Dedifferentiated amniotic fluid mesenchymal stem cell (primary cell): Measurements from ENCODE around the gene MICAL2.

Source experiments
- DNase-seq: peaks from one replicate; pipeline ENCODE4 v3.0.0-alpha.2; 2016; ENCODE audit errors: extremely low spot score

The MICAL2 gene

DNA sequence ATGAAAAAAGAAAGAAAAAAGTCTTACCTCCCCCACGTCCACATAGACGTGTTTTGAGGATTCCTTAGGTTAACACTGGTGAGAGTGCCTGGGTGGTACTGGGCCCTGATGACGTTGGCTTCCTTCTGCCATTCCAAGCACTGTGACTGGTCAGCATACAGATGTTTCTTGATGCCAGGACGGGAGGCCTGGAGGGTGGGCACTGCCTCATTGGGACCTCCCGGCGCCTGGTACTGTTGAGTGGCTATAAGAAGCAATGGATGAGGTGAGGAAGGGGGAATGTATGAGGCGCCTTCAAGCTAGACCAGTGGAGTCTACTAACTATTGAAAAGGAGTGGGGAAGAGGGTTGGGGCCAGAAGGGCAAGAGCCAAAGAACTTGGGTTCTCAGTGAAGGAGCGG lies 45.3 kb downstream of the MICAL2 start:
- DNase-seq, result no peak

DNA sequence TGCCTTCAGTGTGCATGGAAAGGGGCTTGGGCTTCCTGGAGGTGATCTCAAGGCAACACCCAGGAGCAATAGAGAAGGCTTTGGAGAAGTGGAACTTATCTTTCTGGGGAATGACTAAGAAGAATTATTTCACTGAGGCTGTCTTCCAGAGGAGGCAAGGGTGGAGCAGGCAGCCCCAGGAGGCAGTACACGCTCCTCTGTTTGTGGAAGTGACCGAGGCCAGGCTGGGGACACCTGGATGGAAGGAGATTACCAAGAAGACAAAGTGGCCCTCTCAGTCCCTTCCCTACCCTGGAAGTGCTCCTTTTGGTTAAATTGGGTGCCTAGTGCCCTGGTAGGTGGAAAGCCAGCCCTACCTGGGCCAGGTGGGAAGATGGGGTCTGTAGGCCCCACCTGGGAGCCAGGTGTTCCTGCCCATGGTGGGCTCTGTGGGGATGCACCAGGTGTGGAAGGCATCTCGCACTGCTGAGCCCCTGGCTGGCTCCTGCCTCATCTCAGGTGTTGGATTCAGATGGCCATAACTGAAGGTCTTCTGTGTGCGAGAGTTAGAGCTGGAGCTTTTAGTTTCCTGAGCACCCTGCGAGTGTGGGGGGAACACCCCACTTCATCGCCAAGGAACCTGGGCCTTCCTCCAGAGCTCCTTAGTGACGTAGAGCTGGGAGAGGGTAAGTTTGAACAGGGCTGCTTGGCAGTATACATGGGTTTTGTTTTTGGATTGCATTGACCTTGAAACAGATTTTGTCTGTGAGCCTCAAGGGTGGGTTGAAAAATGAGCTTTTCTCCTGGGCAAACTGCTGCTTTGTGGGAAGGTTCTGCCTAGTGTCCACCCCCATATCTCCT lies 46.1 kb downstream of the MICAL2 start:
- DNase-seq, result no peak

DNA sequence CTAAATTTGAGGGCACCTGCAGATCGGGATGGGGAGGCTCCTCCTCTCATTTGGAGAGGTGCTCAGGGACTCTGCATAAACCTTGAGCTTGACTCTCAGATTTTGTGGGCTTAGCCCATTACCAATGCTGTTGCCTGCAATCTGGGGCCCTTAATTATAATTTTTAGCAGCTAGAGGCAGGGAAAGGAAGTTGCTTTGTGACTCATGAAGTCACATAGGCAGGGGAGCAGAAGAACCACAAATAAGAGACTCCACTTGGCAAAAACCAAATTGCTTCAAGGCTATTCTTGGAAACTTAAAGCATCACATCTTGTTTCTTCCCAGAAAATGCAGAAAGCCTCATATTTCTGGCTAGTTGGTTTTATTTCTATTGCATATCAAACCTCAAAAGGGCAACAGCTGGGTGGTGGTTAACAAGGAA lies 46.9 kb downstream of the MICAL2 start:
- DNase-seq, result peak; percentile 62

DNA sequence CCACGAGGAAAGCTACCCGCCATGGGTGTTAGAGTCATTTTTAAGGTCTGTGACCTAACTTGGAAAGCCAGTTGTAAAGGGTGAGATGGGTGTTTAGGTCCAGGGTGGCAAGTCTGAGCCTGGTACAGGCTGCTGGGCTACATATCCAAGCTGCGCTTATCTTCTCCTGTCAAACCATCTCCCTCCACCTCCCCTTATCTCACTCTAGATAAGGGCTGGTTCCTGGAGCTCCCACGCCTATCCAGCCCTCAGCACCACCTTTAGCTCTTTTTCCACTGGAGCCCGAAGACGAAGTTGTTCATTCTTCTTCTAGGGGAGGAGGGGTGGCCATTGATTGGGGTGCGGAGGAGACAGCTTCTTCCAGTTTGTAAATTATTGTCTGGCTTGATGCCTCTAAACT lies 48.5 kb downstream of the MICAL2 start:
- DNase-seq, result no peak

DNA sequence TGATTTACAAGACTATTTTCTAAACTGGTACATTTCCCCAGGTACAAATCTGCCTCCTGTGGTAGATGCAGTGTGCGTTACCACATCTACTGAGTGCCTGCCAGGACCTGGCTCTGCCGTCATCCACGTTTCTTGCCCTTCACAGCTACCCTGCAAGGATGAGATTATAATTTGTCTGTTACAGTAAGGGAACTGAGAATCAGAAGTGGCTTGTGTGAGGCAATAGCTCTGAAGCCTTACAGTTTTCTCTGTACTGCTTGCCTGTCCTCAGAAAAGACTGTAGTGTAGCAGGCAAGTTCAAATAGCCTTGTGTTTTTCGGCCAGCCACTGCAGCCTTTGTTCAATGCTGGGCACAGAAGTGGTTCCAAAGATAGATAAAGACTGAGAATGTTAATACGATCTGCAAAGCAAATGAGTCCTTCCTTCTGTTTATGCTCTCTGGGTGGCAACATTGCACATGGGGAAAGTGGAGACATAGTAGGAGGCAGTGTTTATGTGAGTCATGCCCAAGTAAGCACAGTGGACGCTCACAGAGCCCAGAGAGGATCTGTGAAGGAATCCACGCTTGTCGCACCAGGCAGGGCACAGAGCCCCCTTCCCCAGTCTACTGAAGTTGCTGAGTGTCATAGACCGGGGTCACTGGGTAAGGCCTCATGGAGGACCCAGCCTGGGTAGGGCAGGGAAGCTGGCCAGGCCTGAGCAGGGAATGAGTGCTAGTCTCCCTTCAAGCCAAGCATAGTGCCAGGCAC lies 49.1 kb downstream of the MICAL2 start:
- peak; percentile 72 for DNase-seq

DNA sequence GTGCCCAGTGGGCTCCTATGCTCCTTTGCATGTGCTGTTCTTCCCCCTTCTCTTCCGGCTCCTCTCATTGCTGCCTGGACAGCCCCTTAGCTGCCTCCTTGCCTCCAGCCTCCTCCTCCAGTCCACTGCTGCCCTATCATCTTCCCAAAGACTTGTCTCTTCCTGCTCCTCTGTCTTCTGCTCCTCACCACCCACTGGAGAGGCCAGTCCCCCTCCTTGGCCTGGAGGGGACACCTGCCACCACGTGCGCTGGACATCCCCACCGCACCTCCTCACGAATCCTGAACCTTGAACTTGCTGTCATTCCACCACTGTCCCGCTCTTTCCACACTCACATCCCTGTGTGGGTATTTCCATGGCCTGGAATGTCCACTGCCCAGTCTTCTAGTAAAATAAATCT lies 49.8 kb downstream of the MICAL2 start:
- no peak for DNase-seq

DNA sequence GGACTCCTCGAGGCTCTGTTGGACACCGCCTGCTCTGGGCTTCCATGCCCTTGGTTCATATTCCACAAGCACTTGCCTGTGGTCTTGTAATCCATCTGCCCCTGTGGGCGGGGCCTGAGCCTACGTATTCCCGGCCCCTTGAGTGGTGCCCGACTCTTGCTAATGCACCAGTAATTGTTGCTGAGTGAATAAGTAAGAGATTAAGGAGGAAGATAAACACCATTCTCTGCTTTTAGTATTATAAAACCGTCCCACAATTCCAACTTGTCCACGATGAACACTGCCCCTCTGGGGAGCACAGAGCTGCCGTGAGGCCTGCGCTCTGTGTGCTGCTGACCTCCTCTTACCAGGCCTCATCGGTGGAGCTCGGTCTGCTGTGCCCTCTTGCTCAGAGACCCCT lies 50.3 kb downstream of the MICAL2 start:
- no peak for DNase-seq

DNA sequence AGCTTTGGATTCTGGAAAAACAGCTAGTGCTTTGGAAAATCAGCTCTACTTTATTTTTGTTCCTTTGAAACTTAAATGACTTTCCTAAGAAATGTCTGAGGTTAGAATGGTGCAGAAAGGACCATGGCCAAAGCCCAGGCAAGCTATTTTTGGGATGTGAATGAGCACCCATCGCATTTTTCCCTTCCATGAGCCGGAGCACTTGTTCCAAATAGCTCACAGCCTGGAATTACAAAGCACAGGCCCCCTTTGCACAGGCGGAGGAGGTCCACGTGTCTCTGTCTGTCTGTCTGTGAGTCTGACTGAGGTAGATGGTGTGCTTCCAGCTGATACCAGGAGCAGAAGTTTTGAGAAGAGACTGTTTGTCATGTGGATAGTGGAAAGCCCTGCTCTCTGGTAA lies 50.7 kb downstream of the MICAL2 start:
- no peak for DNase-seq

DNA sequence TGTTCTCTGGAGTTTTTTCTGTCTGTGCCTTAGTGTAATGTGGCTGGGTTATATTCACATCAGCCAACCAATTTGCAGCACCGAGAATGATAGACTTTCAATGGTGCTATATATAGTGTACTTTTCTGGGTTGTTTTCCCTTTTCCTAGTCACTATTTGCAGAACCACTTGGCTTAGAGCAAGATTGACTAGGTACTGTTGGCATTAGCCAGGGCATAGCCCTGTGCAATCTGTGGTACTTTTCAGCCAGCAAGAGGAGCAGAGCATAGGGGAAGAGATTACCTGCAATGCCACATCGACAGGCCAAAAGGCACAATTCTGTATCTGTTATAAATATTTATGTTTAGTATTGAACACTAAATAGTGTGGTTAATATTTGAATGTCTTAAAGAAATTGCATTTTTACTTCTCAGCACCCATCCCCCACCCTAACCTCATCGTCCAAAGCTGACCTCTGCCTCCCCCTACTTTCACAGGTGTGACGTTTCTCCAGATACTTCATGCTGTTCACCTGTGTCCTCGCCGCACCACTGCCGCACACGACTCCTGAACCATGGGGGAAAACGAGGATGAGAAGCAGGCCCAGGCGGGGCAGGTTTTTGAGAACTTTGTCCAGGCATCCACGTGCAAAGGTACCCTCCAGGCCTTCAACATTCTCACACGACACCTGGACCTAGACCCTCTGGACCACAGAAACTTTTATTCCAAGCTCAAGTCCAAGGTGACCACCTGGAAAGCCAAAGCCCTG lies 51.4 kb downstream of the MICAL2 start:
- DNase-seq, result no peak

DNA sequence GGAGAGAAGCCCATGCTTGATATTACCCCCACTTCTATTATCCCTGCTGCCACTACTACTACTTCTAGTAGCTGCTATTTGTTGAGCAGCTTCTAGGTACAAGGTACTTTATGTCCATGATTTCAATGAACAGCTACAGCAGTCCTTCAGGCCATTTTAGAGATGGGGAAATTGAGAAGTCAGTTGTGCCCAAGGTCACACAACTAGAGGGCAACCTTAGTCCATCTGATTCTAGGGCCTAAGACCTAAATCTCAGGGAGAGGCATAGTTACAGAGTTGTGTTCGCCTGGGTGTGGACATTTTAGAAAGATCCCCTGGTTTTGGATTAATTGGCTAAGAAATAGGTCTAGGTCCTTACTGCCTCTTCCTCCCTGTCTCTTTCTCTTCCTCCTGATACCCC lies 52.3 kb downstream of the MICAL2 start:
- no peak for DNase-seq

DNA sequence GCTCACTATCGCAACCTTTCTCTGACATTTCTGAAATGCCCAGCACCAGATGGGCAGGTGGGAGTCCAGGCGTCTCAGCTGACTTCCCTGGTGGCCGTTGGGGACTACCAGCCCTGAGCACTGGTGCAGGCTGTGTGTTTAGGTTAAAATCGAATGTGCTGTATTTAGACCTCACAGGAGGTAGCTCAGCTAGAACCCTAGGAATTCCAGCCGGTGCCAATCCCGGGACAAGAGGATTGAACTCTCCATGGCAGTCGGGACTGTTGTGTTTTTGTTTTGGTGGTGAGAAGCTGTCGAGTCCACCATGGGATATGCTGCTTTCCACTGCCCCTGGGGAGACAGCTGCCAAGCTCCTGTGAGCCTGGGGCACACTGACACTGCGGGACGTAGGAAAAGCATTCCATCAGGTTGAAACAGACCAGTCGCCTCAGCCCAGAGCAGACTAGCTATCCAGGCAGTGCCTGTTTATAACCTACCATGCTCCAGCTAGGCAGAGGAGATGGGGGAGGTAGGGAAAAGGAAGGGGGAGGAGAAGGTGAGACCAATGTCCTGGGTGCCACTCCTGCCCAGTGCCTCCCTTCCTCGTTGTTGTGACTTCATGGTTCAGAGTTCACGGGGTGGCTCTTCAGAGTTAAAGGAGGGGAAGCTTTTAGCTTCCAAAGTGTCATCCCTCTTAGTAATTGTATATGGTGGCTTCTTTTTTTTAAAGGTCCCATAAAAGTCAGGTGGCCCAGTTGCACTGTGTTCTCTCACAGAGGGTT lies 53.0 kb downstream of the MICAL2 start:
- DNase-seq, result peak; percentile 66

DNA sequence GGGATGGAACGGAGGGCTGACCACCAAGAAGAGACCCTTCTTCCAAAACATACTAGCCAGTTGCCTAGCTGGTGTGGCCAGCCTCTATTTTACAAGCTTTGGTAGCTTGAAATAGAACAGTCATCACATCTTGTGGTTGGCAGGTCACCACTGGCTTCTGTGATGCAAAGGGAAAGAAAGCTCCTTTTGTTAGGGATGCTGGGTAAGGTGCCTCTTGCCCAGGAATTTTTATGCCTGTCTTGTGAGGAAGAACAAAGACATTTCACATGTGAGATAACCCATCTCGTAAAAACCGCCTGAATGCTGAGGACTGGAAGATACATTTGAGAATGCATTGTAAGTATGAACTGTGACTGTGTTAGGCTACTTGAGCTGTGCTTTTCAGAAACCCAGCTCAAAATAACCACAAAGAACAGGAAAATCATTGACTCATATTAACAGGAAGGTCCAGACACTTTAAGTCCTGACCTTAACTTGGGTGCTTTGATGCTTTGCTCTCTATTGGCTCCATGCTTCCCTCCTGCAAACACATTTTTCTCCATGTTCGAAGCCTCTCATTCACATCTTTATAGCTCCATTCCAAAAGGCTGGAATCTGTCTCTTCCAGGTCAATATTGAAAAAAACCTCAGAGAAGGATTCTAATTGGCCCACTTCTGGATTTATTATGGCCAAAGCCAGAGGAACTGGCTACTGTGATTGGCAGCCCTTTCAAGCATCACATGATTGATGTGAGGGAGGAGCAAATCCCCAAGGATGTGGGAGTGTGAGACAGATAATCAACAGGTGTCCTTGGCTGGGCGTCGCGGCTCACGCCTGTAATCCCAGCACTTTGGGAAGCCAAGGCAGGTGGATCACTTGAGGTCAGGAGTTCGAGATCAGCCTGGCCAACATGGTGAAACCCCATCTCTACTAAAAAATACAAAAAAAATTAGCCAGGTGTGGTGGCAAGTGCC lies 53.9 kb downstream of the MICAL2 start:
- no peak for DNase-seq

DNA sequence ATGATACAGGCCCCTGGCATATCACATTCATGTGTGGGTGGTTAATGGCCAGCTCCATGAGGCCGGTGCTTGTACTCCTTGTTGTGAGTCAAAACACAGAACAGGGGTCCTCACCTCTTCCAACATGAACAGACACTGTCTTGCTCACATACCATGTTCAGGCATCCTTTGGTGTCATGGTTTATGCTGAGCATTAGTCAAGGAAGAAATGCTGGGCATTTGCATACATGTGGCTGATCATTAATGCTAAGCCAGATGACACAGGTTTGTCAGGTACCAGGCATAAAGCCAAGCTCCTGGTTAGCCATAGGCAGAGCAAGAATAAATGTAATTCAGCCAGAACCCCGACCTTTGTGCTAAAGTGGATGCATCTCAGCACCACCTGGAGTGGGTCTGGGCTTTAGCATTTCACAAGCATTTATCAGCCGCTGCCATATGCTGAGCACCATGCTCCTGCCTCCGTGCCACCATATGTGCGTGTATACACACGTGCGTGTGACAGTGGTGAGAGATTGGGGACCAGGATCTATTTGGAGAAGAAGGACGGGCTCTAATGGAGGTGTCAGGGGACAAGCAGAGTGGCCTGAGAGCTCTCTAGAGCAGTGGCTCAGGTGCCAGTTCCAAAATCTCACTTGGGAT lies 55.0 kb downstream of the MICAL2 start:
- no peak for DNase-seq

DNA sequence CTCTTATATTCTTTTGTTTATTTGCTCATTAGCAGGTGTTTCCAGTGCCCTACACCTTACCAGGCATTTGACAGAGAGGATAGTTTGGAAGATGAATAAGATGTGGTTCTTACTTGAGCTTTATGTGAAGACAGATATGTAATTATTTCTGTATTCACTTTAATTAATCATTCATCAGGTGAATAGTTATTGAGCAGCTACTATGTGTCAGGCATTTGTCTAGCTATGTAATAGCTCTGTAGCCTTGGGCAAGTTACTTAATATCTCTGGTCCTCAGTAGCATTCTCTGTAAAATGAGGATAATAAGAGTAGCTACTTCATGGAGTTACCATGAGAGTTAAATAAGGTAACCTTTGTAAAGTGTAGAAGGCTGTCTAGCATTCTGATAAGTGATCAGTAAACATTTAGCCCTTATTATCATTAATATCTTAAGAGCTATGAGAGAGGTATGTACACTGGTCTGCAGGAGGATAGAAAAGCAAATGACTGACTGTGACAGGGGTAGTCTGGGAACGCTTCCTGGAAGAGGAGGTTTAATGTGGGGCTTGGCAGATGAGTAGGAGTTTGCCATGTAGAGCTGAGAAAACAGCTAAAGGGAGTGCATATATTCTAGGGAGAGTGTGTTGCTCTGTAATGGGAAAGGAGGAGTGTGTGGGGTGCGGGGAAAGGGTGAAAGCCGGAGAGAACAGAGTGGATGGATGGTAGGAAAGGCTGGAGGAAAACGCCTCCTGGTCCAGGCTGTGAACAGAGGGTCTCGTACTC lies 56.1 kb downstream of the MICAL2 start:
- no peak for DNase-seq

DNA sequence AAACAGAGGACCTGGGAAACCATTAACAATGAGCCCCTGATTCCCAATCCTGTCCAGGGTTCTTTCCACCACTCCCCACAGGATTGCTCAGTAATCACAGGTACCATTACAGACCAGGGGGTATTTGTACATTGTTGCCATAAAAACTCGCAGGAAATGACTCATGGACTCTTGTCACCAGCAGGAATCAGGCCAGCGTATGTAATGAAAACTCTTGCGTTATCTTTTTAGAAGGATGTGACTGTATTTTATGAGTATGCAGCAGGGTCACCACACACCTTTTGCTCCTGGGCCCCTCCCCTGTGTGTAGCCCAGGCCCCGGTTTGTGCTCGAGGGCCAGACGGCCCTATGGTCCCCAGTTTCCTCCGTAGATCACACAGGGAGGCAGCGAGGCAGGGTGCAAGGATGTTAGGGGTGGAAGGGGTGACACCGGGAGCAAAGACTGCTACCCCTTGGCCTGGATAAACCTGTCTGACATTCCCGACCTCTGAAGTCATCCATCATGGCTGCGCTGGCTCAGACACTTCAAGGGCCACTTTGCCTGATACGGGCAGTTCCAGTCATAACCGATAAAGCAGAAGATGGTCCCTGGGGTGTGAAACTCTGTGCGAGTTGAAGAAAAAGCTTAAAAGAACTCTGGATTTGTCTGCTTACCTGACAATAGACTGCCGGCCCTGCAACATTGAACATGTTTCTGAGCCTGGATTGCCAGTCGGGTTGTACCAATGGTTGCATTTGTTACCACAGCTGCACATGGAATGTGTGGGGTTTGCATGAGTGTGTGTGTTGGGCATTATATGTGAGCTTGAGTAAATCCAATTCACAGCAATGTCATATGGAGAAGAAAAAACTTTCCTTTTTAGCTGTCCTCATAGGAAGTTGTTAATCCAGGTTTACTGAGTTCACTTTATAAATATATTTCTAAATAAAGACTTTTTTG lies 56.9 kb downstream of the MICAL2 start:
- no peak for DNase-seq

DNA sequence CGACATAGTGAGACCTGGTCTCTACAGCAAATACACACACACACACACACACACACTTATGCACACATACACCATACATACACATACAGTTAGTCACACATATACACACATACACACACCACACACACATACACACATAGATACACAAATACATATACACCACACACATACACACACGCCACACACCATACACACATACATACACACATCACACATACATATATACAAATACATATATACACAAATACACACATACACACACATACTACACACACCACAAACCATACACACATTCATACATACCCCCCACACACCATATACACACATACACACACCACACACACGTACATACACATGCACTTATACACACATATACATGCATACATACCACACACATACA lies 57.7 kb downstream of the MICAL2 start:
- no peak for DNase-seq

DNA sequence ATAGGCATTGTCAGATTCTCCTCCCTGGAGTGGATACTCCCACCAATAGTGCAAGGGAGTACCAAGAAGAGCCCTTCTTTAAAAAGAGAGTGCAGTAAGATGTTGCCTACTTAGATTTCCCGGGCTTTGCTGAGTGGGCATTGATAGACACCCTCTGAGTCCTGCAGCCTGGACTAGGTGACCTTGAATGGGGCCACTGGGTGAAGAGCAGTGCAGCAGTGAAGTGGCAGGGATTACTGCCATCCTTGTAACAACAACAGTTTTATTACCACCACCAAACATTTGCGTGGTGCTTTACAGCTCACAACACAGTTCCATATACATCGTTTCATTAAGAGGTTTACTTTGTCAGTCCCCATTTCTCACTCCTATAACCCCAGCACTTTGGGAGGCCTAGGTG lies 59.4 kb downstream of the MICAL2 start:
- DNase-seq, result no peak

DNA sequence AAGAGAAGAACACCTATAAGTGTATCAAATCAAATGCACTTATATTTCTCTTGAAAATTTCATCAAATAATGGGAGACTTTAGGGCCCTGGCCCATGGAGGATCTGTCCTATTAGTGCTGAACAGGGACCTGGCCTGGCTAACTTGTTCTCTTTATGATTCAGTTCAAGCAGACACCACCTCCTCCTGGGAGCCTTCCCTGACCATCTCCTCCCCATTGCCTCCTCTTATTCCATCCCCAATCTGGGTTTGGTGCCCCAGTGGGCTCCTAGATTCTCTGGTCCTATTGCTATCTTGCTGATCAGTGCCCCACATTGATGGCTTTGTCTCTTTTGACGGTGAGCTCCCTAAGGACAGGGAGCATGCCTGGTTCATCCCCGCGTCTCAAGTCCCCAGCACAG lies 60.1 kb downstream of the MICAL2 start:
- no peak for DNase-seq
